Measurements from ENCODE around the gene STK24. TPM values are rescaled to one million over a fixed set of nuclear protein-coding genes. Genes with fewer than 3 reads are reported as not detected.

The STK24 gene
- polyA plus RNA-seq, 1 of the 3 experiments (the other 2 are of a cell fraction) = 30.5 TPM

DNA sequence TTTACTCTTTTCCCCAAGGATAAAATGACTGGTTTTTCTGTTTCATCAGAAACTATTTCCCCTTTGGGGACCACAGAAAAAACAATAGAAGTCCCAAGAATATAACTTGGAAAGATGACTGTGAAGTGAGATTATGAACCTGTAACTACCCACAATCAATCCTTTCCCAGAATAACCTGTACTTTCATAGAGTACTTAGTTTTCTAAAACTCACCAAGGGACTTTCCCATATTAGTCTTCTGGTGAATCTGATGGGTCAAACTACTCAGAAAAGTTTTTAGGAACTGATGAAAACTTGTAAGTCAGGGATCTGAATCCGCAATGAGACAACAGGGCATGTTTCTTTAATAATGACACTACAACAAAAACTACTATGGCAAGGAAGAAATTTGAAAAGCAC is 62.6 kb downstream of the STK24 start:
- no peaks in the 10 kb centered on the region for H3K9me3 ChIP-seq
- no peak overlapping the region for H3K4me2 ChIP-seq
- H3K27me3 ChIP-seq (ENCODE audit: insufficient read depth) = no peaks in the 10 kb centered on the region
- peaks cover 10 to 29% of the 10 kb centered on the region in 2 experiments for H3K36me3 ChIP-seq (replicated peaks in 1 of 2; ENCODE audit: control insufficient read depth in 1 of 2, insufficient read depth in 2 of 2, low read length in 1 of 2)
- no peak overlapping the region for H3K4me3 ChIP-seq (ENCODE audit: low read depth in 2 of 2, low read length in 1 of 2)
- H3K27ac ChIP-seq (ENCODE audit: low read depth in 2 of 2, low read length in 1 of 2) = no peak overlapping the region
- peaks cover 7% of the 10 kb centered on the region; the same call in 1 of the 2 replicates for H4K20me1 ChIP-seq (ENCODE audit: insufficient read depth)
- WGBS (ENCODE audit: low lambda C conversion rate) = 100% methylated on average over 1 of the region's 1 CpG
- H3K79me2 ChIP-seq (ENCODE audit: insufficient read depth) = peaks cover 56% of the 10 kb centered on the region
- CTCF ChIA-PET = no interaction called here
- H3K9me2 ChIP-seq = no peaks in the 10 kb centered on the region
- POLR2A ChIA-PET = no interaction called here
- peaks cover 5% of the 10 kb centered on the region for H3F3A ChIP-seq (replicated peaks; ENCODE audit: insufficient read depth)
- H3K4me1 ChIP-seq (ENCODE audit: control insufficient read depth in 1 of 2, insufficient read depth in 2 of 2, low read depth in 1 of 2, low read length in 1 of 2) = peaks cover 0 to under 1% of the 10 kb centered on the region in 2 experiments; a peak in 1 of 4 replicates
- no peak for TF ChIP-seq CTCF (IDR thresholded peaks at IDR 0.05)
- TF ChIP-seq REST (IDR thresholded peaks at IDR 0.05; ENCODE audit: low read depth, low read length) = no peak
- no peak for TF ChIP-seq MEF2A (IDR thresholded peaks at IDR 0.05; ENCODE audit: borderline replicate concordance, low read depth)
- TF ChIP-seq, protein P1, sequence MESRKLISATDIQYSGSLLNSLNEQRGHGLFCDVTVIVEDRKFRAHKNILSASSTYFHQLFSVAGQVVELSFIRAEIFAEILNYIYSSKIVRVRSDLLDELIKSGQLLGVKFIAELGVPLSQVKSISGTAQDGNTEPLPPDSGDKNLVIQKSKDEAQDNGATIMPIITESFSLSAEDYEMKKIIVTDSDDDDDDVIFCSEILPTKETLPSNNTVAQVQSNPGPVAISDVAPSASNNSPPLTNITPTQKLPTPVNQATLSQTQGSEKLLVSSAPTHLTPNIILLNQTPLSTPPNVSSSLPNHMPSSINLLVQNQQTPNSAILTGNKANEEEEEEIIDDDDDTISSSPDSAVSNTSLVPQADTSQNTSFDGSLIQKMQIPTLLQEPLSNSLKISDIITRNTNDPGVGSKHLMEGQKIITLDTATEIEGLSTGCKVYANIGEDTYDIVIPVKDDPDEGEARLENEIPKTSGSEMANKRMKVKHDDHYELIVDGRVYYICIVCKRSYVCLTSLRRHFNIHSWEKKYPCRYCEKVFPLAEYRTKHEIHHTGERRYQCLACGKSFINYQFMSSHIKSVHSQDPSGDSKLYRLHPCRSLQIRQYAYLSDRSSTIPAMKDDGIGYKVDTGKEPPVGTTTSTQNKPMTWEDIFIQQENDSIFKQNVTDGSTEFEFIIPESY (IDR thresholded peaks at IDR 0.05; ENCODE audit: borderline replicate concordance, low read depth) = no peak
- TF ChIP-seq EZH2phosphoT487 (IDR thresholded peaks at IDR 0.05; ENCODE audit: borderline replicate concordance, low read depth) = no peak
- no peak for TF ChIP-seq TAF1 (IDR thresholded peaks at IDR 0.05; ENCODE audit: borderline replicate concordance, low read depth, low read length)
- no peak for TF ChIP-seq RAD21 (IDR thresholded peaks at IDR 0.05; ENCODE audit: low read length)
- no peak for TF ChIP-seq GATA2 (CRISPR knock-in tag; IDR thresholded peaks at IDR 0.05)
- TF ChIP-seq MAX (IDR thresholded peaks at IDR 0.05; ENCODE audit: low read depth) = no peak
- TF ChIP-seq GABPA (IDR thresholded peaks at IDR 0.05; ENCODE audit: low read depth) = no peak
- TF ChIP-seq EP300 (IDR thresholded peaks at IDR 0.05; ENCODE audit: borderline replicate concordance in 1 of 2, low read depth in 1 of 2, low read length in 1 of 2) = no peak
- TF ChIP-seq FOXM1 (IDR thresholded peaks at IDR 0.05; ENCODE audit: low read depth) = no peak
- no peak for DNase-seq
- H2AFZ ChIP-seq (ENCODE audit: low read depth) = no peak overlapping the region
- no peak overlapping the region for H3K9ac ChIP-seq
